VCaP (cell line): ENCODE measurements around the gene MRPS18A.

Experiments
- H3K27ac ChIP-seq: fragments of 450-650 bp; 2 replicates; pipeline ENCODE4 v1.5.1; 2017
- CTCF ChIP-seq: fragments of 450-650 bp; conservative IDR thresholded peaks from 2 replicates; pipeline ENCODE4 v1.5.1; 2017; ENCODE audit warnings: mild to moderate bottlenecking, moderate library complexity

Gene MRPS18A

GRCh38 chr6:43687437-43688347, at the start of gene MRPS18A:
TSS of gene MRPS18A (minus strand) at chr6:43687791. CDS start at chr6:43687779, 12 bp downstream.
- no peak for TF ChIP-seq CTCF
- peak within 1 kb of the TSS; percentile 80 for H3K27ac ChIP-seq

- H3K27ac ChIP-seq, result no peak overlapping the region
- TF ChIP-seq CTCF, result no peak
Observed at GRCh38 chr6:43736844-43737243, 49.3 kb upstream of the MRPS18A start.

- H3K27ac ChIP-seq, result no peak overlapping the region
- TF ChIP-seq CTCF, result no peak
Observed at GRCh38 chr6:43736211-43736786, 48.7 kb upstream of the MRPS18A start.

- no peak overlapping the region for H3K27ac ChIP-seq
- TF ChIP-seq CTCF, result no peak
Observed at GRCh38 chr6:43735642-43736199, 48.1 kb upstream of the MRPS18A start.

GRCh38 chr6:43734294-43734665, 46.7 kb upstream of the MRPS18A start:
- no peak for TF ChIP-seq CTCF
- H3K27ac ChIP-seq, result no peak overlapping the region

GRCh38 chr6:43733471-43734293, 46.1 kb upstream of the MRPS18A start:
- H3K27ac ChIP-seq, result no peak overlapping the region
- TF ChIP-seq CTCF, result no peak

- H3K27ac ChIP-seq, result no peak overlapping the region
Observed at GRCh38 chr6:43730634-43731033, 43.0 kb upstream of the MRPS18A start.

More at GRCh38 chr6:43730634-43731033, 43.0 kb upstream of the MRPS18A start:
- TF ChIP-seq CTCF, result no peak
